Spleen (tissue), 11 donors: ENCODE results near the gene LPAR2. TPM values are rescaled to one million over a fixed set of nuclear protein-coding genes. Genes with fewer than 3 reads are reported as not detected.
"Not testable (repeated sequence)": the region's sequence is repeated elsewhere in the genome, so short reads cannot be mapped to it uniquely, and the experiment has no call there.

Experiments used
- DNase-seq: peaks from one replicate; pipeline ENCODE4 v3.0.0-alpha.2; 2020
- H3K27ac ChIP-seq, 8 donors: fragments of 200-600 bp; sonication (generic) in 7 of 8; 1 replicate in 4 of 8; 2 replicates in 4 of 8; pipeline versions ENCODE4 v1.5.0 to v1.8.0; 2016 to 2021; ENCODE audit warnings: inconsistent platforms in 4 of 8, mild to moderate bottlenecking in 4 of 8, moderate library complexity in 1 of 8
- H3K27me3 ChIP-seq, 7 donors: fragments of 200-600 bp; sonication (generic) in 6 of 7; replicated peaks in 1 of 7; 1 replicate in 4 of 7; 2 replicates in 3 of 7; pipeline versions ENCODE4 v1.5.0 to v1.8.0; 2016 to 2021; ENCODE audit warnings: inconsistent platforms in 3 of 7, mild to moderate bottlenecking in 1 of 7
- H3K36me3 ChIP-seq, 6 donors: fragments of 200-600 bp; sonication (generic) in 5 of 6; 1 replicate in 4 of 6; 2 replicates in 2 of 6; pipeline versions ENCODE4 v1.5.0 to v1.8.0; 2016 to 2021; ENCODE audit warnings: inconsistent platforms in 2 of 6
- H3K4me1 ChIP-seq, 6 donors: fragments of 200-600 bp; sonication (generic) in 5 of 6; 1 replicate in 3 of 6; 2 replicates in 3 of 6; pipeline versions ENCODE4 v1.5.0 to v1.8.0; 2016 to 2021; ENCODE audit warnings: inconsistent platforms in 3 of 6
- H3K4me3 ChIP-seq, 8 donors: fragments of 200-600 bp; sonication (generic) in 7 of 8; 1 replicate in 4 of 8; 2 replicates in 4 of 8; pipeline versions ENCODE4 v1.5.0 to v1.8.0; 2016 to 2021; ENCODE audit warnings: inconsistent platforms in 4 of 8, mild to moderate bottlenecking in 4 of 8, moderate library complexity in 2 of 8
- H3K9me3 ChIP-seq, 8 donors: fragments of 200-600 bp; sonication (generic) in 7 of 8; 1 replicate in 4 of 8; 2 replicates in 4 of 8; pipeline versions ENCODE4 v1.5.0 to v1.8.0; 2016 to 2021; ENCODE audit warnings: inconsistent platforms in 4 of 8
- POLR2A ChIP-seq, 3 donors: fragments of 450-650 bp; IDR thresholded peaks; one replicate each; pipeline ENCODE4 v1.5.1; 2017; ENCODE audit warnings: antibody characterized with exemption in 3 of 3, mild to moderate bottlenecking in 1 of 3
- POLR2AphosphoS5 ChIP-seq, 3 donors: sonication (generic); formaldehyde crosslinking; IDR thresholded peaks; one replicate each; pipeline ENCODE4 v1.5.1; 2017; ENCODE audit warnings: antibody characterized with exemption in 3 of 3
- WGBS, 5 donors: extraction: QIAGEN DNeasy Blood & Tissue Kit in 3 of 5; methylation state at CpG; one replicate each; pipeline versions ENCODE4 v1.1.5 to v1.1.7; 2013 to 2018; 5-methylcytosine and 5-hydroxymethylcytosine counted together
- intact Hi-C: fragments of 100-400 bp; cut with DNase I; formaldehyde crosslinking; loops from one replicate; pipeline ENCODE4 v1.15.0; 2023; ENCODE audit warnings: low total_unique reads
- polyA plus RNA-seq, 3 donors: library from polyadenylated mRNA; stranded (reverse); fragments of 200-250 nt; gene quantifications; one replicate each; pipeline ENCODE4 v1.2.1, GENCODE V29; 2013
- total RNA-seq, 7 donors: library from RNA; depleted of rRNA in 3 of 7; stranded (reverse); fragments of >200 nt in 3 of 7; fragmentation: NEBNext Ultra II Directional in 4 of 7; extraction: Animal tissue kit (Norgen Biotek cat#: 25700) in 4 of 7; gene quantifications; one replicate each; pipeline versions ENCODE4 v1.1.0 to v1.2.1, GENCODE V29; 2016 to 2021
- TF ChIP-seq, protein P1 (sequence below), 11 experiments: fragments of 200-600 bp in 7 of 11; fragments of 450-650 bp in 4 of 11; sonication (generic) in 4 of 11; IDR thresholded peaks in 8 of 11; conservative IDR thresholded peaks in 3 of 11; 1 replicate in 7 of 11; 2 replicates in 4 of 11; pipeline versions ENCODE4 v1.4.0 to v1.8.0; 2016 to 2021; ENCODE audit warnings: antibody characterized with exemption in 11 of 11, inconsistent platforms in 4 of 11, mild to moderate bottlenecking in 1 of 11
- donor health status: healthy with polysubstance abuse.
- donor health status: DM: no; HTN: no; CAD: no; lungs with moderate emphysema.
- donor health status: DM: no; HTN: no; CAD: no.
- donor health status: Bipolar disorder and iron deficiency.
- donor health status: healthy.
- donor health status: DM: no; HTN: no; CAD: no.
- donor health status: DM: yes; HTN: yes; CAD: no.

Gene LPAR2
- total and polyA plus RNA-seq, 10 donors: 12.4 to 62.8 (median 41.5) TPM

DNA sequence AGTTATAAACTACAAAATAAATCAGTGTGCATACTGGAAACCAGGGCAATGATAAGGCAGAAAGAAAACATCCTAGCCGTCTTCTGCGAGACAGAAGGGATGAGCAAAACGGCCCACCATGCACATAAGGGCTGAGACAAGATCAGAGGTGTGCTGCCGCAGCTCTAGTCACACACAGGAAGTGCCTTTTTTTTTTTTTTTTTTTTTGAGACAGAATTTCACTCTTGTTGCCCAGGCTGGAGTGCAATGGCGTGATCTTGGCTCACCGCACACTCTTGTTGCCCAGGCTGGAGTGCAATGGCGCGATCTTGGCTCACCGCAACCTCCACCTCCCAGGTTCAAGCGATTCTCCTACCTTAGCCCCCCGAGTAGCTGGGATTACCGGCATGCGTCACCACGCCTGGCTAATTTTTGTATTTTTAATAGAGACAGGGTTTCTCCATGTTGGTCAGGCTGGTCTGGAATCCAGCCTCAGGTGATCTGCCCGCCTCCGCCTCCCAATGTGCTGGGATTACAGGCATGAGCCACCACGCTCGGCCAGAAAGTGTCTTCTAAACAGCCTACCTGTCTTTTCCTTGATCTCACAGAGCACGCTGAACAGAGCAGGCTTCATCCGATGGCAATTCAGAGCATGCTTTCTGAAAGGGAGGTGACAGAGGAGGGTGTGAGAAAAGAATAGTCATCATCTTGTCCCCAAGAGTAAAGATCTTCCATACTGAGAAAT lies 29.1 kb downstream of the LPAR2 start:
- peak overlapping the region in 1 of 8 donors; percentile 27 for H3K4me3 ChIP-seq
- H3K9me3 ChIP-seq, H3K36me3 ChIP-seq, DNase-seq, H3K27me3 ChIP-seq, intact Hi-C loops: not testable (repeated sequence)
- 69 to 91% (median 74%) methylated on average over 19 to 20 of the region's 20 CpGs for WGBS, 5 donors
- H3K4me1 ChIP-seq: peaks cover 0 to 55% (median 13%) of the 10 kb centered on the region in 6 donors
- H3K27ac ChIP-seq: peak overlapping the region; percentile 68 to 91 (median 80)
- TF ChIP-seq POLR2AphosphoS5 (IDR thresholded peaks at IDR 0.05): peak in 2 of 3 donors; percentile 37 to 52

DNA sequence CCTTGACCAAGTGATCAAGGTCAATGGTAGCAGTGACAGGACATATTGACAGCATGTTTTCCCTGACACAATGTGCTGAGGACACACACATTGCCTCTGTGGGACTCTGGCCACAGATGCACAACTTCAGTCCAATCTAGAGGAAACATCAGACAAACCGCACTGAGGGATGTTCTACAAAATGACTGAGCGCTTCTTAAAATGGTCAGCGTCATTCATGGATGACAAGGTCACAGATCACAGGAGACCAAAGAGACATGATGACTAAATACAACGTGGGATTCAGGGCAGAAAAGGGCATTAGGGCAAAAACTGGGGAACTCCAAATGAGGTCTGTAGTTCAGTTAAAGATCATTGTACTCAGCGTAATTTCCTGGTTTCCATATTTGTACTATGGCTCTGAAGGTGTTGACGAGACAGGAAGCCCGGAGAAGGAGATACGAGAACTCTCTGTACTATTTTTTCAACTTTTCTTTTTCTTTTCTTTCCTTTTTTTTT lies 30.2 kb downstream of the LPAR2 start:
- no peak for DNase-seq
- intact Hi-C loops: no loop called here
- no peaks in the 10 kb centered on the region for H3K36me3 ChIP-seq
- no peaks in the 10 kb centered on the region for H3K27me3 ChIP-seq
- H3K9me3 ChIP-seq: no peaks in the 10 kb centered on the region
- TF ChIP-seq POLR2AphosphoS5 (IDR thresholded peaks at IDR 0.05) (peak in 1 of 3 donors; percentile 51), POLR2A (IDR thresholded peaks at IDR 0.05) (peak in 1 of 3 donors; percentile 23)
- TF ChIP-seq, protein P1, sequence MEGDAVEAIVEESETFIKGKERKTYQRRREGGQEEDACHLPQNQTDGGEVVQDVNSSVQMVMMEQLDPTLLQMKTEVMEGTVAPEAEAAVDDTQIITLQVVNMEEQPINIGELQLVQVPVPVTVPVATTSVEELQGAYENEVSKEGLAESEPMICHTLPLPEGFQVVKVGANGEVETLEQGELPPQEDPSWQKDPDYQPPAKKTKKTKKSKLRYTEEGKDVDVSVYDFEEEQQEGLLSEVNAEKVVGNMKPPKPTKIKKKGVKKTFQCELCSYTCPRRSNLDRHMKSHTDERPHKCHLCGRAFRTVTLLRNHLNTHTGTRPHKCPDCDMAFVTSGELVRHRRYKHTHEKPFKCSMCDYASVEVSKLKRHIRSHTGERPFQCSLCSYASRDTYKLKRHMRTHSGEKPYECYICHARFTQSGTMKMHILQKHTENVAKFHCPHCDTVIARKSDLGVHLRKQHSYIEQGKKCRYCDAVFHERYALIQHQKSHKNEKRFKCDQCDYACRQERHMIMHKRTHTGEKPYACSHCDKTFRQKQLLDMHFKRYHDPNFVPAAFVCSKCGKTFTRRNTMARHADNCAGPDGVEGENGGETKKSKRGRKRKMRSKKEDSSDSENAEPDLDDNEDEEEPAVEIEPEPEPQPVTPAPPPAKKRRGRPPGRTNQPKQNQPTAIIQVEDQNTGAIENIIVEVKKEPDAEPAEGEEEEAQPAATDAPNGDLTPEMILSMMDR (IDR thresholded peaks at IDR 0.05 in 8 of 11, conservative IDR thresholded peaks at IDR 0.05 in 3 of 11): no peak
- H3K4me3 ChIP-seq: no peak overlapping the region
- peak overlapping the region; percentile 68 to 91 (median 80) for H3K27ac ChIP-seq
- 48 to 61% (median 55%) methylated on average over 8 of the region's 8 CpGs for WGBS, 5 donors
- H3K4me1 ChIP-seq: peaks cover 0 to 49% (median 13%) of the 10 kb centered on the region in 6 donors

DNA sequence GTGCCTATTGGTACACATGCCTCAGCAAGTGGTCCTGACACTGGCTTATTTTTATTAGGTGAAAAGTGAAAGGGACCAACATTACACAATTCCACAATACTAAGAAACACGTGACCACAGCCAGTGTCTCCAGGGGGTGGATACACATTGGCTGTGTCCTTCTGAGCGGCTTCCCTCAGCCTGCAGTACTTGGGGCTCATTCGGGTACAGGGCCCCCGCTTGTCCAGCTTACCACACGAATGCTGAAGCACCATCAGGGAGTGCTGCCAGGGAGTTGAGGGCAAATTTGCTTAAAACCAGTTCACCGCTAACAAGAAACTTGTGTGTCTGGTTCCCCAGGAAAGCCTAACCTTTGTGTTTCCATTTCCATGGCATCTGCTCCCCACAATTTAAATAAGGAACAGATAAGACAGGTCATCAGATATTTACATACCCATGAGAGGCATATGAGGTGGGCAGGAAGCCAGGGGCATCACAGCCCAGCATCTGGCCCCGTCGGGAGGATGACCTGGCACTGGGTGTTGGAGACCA lies 32.8 kb downstream of the LPAR2 start:
- intact Hi-C loops: no loop called here
- H3K27ac ChIP-seq: peak overlapping the region in 4 of 8 donors; percentile 15 to 91 (median 80)
- no peak for DNase-seq
- WGBS, 5 donors: 63 to 83% (median 69%) methylated on average over 8 of the region's 8 CpGs
- no peaks in the 10 kb centered on the region for H3K9me3 ChIP-seq
- H3K27me3 ChIP-seq: no peaks in the 10 kb centered on the region
- no peaks in the 10 kb centered on the region for H3K36me3 ChIP-seq
- TF ChIP-seq POLR2A (IDR thresholded peaks at IDR 0.05) (no peak), POLR2AphosphoS5 (IDR thresholded peaks at IDR 0.05) (no peak)
- TF ChIP-seq, protein P1 (IDR thresholded peaks at IDR 0.05 in 8 of 11, conservative IDR thresholded peaks at IDR 0.05 in 3 of 11): no peak
- peaks cover 5 to 61% (median 24%) of the 10 kb centered on the region in 6 donors for H3K4me1 ChIP-seq
- no peak overlapping the region for H3K4me3 ChIP-seq

DNA sequence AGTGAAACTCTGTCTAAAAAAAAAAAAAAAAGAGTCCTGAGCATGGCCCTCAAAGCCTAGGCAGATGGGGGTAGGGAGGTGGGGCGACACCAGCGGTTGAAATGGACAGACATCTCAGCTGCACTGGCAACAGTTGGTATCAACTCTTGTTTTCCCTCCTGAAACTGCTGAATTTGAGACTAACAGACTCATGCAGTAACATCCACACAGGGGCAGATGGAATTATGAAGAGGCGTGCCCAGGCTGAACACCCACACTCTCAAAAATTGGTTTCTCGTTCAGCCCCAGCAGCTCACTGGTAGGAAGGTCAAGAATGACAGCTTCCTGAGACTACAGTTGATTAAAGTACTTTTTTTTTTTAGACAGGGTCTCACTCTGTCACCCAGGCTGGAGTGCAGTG lies 33.6 kb downstream of the LPAR2 start:
- TF ChIP-seq POLR2AphosphoS5 (IDR thresholded peaks at IDR 0.05) (no peak), POLR2A (IDR thresholded peaks at IDR 0.05) (no peak)
- TF ChIP-seq, protein P1 (IDR thresholded peaks at IDR 0.05 in 8 of 11, conservative IDR thresholded peaks at IDR 0.05 in 3 of 11): no peak
- 77 to 93% (median 84%) methylated on average over 4 of the region's 4 CpGs for WGBS, 5 donors
- no peaks in the 10 kb centered on the region for H3K27me3 ChIP-seq
- peaks cover 5 to 63% (median 23%) of the 10 kb centered on the region in 6 donors for H3K4me1 ChIP-seq
- H3K9me3 ChIP-seq: no peaks in the 10 kb centered on the region
- no peak overlapping the region for H3K4me3 ChIP-seq
- DNase-seq: no peak
- intact Hi-C loops: no loop called here
- peak overlapping the region in 1 of 8 donors; percentile 4 for H3K27ac ChIP-seq
- no peaks in the 10 kb centered on the region for H3K36me3 ChIP-seq
